Fibroblast of the conjunctiva (primary cell): ENCODE results near the gene PSAT1.

Source experiments
- DNase-seq: peaks from one replicate; pipeline ENCODE4 v3.0.0-alpha.2; 2010; ENCODE audit warnings: low read depth

PSAT1 gene

DNA sequence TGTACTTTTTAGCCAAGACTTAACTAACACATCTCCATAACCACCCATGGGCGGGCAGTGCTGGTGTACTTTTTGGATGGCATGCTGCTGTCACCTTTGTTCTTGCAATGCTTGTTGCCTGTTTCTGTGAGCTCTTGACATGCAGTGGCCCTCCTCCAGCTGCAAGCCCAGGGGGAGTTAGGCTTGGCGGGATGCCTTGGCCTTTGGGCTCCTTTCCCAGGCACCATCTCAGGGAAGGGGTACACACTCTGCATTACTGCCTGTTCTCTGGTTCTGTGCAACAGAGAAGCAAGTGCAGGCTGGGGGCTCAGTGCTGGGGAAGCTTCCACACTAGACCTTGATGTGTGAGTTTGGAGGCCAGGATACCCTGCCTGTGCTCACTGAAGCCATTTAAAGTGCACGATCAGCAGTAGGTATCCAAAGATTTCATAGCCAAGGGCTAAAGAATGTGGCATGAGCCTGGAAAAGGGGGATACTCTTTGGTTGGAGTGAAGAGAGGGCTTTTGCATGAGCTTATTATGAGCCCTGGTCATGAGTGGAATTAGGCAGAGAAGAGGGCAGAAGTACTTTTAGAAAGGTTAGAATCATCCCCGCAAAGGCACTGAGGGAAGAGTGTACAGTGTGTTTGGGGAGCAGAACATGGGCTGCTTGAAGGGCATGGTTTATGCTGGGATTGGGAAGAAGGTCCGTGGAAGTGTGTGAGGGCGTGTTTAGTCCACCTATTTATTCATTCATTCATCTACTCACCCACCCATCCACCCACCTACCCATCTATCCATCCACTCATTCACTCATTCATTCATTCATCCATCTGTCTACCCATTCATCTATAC is 22.5 kb downstream of the PSAT1 start:
- DNase-seq = no peak

- no peak for DNase-seq
Observed at GRCh38 chr9:78320030-78320693, 23.2 kb downstream of the PSAT1 start.

- no peak for DNase-seq
Observed at GRCh38 chr9:78320875-78321496, 24.1 kb downstream of the PSAT1 start.

GRCh38 chr9:78321505-78321904 is 24.6 kb downstream of the PSAT1 start:
- DNase-seq = no peak

- no peak for DNase-seq
Observed at GRCh38 chr9:78324068-78324650, 27.2 kb downstream of the PSAT1 start.

DNA sequence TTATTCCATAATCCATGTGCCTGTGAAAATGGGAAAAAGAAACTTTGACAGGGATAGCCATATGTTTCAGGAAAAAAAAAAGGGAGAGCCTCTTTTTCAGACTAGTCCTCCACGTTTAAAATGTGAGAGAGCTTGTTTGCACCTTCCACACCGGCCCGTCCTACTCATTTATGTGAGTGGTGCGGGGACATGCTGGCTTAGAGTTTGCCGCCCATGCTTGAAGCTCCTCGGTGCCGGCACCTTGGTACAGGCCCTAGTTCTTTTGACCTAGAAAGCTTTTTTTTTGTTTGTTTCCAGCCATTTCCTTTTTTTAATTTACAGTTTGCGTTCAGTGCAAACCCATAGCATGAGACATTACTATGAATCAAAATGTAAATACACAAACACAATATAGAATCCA is 27.8 kb downstream of the PSAT1 start:
- DNase-seq = no peak

- DNase-seq = peak; percentile 45
Observed at GRCh38 chr9:78325343-78325742, 28.4 kb downstream of the PSAT1 start.

- no peak for DNase-seq
Observed at GRCh38 chr9:78325846-78326360, 29.0 kb downstream of the PSAT1 start.

GRCh38 chr9:78326564-78326963 is 29.6 kb downstream of the PSAT1 start:
- no peak for DNase-seq

DNA sequence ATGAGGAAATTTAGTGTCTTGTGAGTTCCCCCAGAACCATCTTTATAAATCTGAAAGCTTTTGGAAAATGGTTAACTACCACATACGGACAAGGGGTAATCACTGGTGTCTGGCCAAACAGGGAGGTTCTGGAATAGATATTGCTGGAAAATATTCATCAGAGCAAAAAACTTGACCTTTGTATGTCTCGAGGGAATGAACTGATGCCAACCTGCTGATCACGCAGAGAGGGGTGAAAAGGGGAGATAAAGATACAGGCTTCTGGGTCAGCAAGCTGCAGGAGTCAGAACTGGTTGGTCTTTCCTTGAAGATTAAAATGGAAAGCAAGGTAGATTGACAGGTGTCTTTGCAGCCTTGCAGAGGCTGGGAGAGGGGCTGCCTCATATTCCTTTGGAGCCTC is 35.5 kb downstream of the PSAT1 start:
- no peak for DNase-seq

DNA sequence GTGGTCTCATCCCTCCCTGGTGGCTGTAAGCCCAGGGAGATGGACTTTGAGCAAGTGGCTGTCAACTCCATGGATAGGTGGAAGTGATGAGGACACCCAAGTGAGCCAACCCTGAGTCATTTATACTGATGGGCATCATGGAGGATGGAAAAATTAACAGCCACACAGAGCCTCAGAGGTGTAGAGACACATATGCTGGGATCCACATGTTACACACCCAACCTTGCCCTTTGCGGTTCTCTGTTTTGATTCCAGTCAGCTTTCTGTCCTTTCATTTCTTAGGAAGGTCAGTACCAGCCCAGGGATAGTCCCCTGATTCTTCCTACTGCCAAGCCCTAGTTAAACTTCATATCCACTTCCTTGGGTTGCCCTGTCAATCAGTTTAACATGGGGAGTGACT is 51.9 kb downstream of the PSAT1 start:
- DNase-seq = no peak

DNA sequence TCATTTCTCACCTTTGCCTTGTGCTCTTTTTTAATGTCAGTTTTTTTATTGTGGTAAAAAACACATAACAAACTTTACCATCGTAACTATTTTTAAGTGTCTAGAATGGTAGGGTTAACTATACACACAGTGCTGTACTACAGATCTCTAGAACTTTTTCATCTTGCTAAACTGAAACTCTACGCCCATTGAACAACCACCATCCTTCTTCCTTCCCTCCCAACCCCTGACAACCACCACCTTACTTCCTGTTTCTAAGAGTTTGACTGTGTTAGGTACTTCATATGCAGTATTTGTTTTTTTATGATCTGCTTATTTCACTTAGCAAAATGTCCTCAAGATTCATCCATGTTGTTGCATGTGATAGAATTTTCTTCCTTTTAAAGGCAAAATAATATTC is 54.9 kb downstream of the PSAT1 start:
- DNase-seq = no peak

- DNase-seq = no peak
Observed at GRCh38 chr9:78354324-78354973, 57.5 kb downstream of the PSAT1 start.

GRCh38 chr9:78354989-78355388 is 58.1 kb downstream of the PSAT1 start:
- DNase-seq = no peak

DNA sequence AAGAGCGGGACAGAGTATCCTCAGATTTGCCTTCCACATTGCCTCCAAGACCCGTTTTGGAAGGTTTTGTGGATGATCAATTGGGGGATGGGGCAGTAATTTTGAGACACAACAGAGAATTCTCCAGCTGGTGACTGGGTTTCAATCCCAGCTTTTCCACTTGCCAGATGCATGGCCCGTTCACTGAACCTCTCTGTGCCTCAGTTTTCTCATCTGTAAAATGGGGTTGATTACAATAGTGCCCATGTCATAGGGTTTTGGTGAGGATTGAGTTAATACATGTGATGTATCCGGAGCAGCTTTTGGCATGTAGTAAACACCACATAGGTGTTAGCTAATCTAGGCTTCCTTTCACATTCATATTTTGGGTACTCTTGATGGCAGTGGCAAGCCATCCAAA is 59.7 kb downstream of the PSAT1 start:
- no peak for DNase-seq

DNA sequence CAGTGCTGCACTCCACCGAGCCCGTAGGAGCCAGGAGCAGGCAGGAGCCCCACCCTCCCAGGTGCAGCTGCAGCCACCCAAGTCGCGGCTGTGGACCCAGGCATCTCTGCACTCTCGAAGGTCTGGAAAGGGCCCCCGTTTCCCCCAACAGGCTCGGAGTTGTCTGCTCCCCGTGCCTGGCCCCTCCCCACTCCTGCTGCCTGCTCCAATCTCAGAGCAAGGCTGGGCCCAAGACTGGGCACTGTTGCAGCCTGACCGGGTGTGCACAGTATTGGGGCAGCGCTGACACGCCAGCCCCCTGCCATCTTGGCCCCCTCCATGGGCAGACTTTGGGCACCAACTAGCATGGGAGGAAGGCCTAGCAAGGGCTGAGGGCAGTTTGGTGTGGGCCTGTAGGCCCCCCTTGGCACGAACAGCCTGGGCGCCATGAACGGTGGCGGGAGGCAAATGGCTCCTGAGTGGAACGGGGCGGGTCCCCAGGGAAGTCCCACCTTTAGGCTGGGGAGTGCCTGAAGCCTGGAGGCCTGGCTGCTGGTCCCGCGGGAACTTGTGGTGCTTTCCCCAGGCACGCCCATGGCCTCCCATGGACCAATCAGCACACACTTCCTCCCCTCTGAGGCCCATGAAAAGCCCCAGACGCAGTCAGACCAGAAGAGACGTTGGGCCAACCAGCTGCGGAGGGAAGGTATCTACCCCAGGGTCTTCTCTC is 60.4 kb downstream of the PSAT1 start:
- no peak for DNase-seq

DNA sequence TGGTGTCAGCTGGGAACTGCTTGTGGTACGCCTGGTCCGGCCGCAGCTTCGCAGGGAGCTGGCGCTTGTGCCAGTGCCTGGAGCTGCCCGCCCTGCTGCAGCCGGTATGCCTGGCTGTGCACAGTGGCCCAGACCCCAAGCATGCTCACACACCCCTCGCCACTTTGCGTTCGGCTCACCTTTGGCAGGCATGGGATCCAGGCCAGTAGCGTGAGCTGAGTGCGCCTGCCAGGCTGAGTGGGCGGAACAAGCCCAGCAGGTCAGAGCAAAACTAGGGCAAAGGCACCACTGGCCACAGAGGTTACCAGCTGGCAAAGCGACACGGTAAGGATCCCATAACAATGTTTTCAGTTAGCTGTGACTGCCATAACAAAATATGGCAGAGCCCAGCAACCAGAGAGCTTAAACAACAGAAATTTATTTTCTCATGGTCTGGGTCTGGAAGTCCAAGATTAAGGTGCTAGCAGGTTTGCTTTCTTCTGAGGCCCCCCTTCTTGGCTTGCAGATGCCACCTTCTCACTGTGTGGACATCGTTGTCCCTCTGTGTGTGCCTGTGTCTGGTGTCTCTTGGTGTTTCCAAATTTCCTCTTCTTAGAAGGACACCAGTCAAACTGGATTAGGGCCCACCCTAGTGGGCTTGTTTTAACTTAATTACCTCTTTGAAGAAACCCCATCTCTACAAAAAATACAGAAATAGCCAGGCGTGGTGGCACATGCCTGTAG is 61.6 kb downstream of the PSAT1 start:
- DNase-seq = no peak

DNA sequence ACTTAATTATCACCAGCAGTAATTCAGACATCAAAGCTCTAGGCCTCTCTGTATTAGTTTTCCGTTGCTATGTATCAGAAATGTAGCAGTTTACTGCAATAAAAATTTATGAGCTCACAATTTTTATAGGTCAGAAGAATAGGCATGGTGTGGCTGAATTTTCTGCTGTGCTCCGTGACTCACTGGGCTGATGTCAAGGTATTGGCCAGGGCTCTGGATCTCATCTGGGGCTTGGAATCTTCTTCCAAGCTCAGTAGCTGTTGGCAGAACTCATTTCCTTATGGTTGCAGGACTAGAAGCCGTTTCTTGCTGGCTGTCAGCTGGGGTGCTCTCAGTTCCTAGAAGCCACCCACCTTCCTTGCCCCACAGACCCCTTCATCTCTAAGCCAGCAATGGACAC is 66.3 kb downstream of the PSAT1 start:
- peak; percentile 13 for DNase-seq

DNA sequence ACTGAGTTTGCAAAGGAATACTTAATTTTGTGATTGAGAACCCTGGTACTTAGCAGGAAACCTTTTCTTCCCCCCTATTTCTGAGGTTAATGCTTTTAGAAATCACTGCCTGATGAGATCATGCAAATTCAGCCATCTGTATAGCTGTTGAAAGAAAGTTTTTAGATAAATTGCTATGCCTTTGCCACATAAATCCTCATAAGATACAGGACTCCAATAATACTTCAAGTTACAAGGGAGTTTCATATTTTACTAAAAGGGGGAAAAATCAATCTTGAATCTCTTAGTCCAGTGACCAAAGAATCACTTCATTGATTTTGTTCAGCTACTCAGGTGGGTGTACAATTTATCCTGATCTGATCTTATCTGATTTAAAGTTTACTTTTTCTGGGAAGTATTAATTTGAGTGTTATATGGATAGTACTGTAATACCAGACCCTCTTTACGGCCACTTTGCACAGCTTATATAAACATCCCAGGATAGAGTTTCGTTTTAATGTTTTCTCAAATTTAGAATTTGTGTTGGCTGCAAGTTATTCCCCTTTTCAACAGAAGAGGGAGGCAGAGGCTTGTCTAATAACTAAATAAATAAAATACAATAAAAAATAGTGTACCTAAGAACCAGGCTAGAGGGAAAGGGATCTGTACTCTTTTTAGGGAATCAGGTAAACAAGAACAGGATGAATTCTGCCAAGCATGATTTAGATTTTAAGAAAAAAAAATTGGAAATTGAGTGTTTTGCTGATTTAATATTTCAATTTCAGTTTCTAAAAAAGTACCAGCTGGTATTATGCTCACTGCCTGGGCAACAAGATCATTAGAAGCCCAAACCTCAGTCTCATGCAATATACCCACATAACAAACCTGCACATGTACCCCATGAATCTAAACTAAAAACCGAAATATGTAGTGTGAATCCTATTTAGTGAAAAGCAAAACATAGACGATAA is 69.1 kb downstream of the PSAT1 start:
- DNase-seq = no peak

DNA sequence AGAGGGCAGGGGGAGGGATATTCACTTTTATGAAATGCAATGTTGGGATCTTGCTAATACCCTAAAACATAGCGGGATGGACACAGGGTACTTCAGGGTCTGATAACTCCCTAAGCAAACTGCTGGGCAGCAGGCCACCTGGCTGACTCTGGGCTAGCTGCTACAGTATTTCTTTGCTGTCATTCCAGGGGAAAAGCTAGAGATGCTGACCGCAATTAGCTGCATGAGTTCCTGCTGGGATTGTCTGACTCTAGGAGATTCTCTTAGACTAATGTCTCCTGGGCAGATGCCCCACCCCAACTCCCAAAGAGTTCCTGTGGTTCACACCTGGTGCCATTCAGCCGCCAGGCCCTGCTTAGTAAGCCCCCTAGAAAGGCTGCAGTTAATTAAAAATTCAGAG is 69.9 kb downstream of the PSAT1 start:
- no peak for DNase-seq
